ENCODE measurements around the gene MAPK9. TPM values are rescaled to one million over a fixed set of nuclear protein-coding genes. Genes with fewer than 3 reads are reported as not detected.

Gene MAPK9
- total RNA-seq, 1 donor from 2014 or later = 47.4 TPM

DNA sequence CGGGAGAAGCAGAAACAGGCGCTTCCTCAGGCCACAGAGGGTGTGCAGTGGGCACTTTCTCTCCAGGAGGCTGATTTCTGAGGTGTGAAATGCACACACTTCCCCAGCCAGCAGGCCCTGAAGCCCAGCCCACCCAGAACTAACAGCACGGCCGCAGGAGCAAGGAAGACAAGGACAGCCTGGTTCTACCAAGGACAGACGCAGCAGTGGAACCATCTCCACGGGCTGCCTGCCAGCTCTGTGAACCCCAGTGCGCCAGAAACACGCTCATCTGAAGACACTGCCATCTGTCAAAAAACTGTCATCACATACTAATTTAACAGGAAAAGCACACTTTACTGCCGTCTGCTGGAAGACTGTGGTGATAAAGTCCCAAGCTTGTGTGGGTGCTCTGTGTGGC lies 40.7 kb downstream of the MAPK9 start:
- Mint-ChIP-seq H3K4me3 (ENCODE audit: unreplicated experiment) (no peak overlapping the region), H3K9me3 (ENCODE audit: unreplicated experiment) (peaks cover 26% of the 10 kb centered on the region), H3K27me3 (ENCODE audit: unreplicated experiment) (peaks cover 5% of the 10 kb centered on the region), H3K27ac (ENCODE audit: unreplicated experiment) (no peak overlapping the region), H3K4me1 (ENCODE audit: low read depth, unreplicated experiment) (no peaks in the 10 kb centered on the region), H3K36me3 (ENCODE audit: unreplicated experiment) (peaks cover 73% of the 10 kb centered on the region)
- DNase-seq = no peak
- TF ChIP-seq, protein P1, sequence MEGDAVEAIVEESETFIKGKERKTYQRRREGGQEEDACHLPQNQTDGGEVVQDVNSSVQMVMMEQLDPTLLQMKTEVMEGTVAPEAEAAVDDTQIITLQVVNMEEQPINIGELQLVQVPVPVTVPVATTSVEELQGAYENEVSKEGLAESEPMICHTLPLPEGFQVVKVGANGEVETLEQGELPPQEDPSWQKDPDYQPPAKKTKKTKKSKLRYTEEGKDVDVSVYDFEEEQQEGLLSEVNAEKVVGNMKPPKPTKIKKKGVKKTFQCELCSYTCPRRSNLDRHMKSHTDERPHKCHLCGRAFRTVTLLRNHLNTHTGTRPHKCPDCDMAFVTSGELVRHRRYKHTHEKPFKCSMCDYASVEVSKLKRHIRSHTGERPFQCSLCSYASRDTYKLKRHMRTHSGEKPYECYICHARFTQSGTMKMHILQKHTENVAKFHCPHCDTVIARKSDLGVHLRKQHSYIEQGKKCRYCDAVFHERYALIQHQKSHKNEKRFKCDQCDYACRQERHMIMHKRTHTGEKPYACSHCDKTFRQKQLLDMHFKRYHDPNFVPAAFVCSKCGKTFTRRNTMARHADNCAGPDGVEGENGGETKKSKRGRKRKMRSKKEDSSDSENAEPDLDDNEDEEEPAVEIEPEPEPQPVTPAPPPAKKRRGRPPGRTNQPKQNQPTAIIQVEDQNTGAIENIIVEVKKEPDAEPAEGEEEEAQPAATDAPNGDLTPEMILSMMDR (IDR thresholded peaks at IDR 0.05; ENCODE audit: partially characterized antibody, unreplicated experiment) = no peak

DNA sequence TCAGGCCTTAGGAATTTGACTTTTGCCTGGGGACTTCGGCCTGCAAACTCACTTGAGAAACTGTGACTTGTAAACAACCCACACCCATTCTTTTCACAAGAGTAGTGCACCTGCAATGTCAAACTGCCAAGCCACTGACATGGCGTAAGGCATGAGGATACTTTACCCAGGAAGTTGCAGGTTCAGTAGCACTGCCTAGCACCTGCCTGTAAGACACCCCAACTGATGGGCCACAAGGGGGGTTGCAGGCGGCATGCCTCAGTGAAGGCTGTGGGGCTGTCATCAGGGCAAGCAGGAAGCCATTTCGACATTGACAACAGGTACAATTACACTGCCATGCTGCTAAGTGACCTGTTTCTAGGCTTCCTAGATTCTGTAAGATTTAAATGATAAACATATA lies 41.6 kb downstream of the MAPK9 start:
- H3K27ac Mint-ChIP-seq (ENCODE audit: unreplicated experiment) = no peak overlapping the region
- no peaks in the 10 kb centered on the region for H3K4me1 Mint-ChIP-seq (ENCODE audit: low read depth, unreplicated experiment)
- peaks cover 22% of the 10 kb centered on the region for H3K9me3 Mint-ChIP-seq (ENCODE audit: unreplicated experiment)
- H3K27me3 Mint-ChIP-seq (ENCODE audit: unreplicated experiment) = peaks cover 5% of the 10 kb centered on the region
- DNase-seq = no peak
- TF ChIP-seq, protein P1 (IDR thresholded peaks at IDR 0.05; ENCODE audit: partially characterized antibody, unreplicated experiment) = no peak
- peaks cover 68% of the 10 kb centered on the region for H3K36me3 Mint-ChIP-seq (ENCODE audit: unreplicated experiment)
- peak overlapping the region; percentile 6 for H3K4me3 Mint-ChIP-seq (ENCODE audit: unreplicated experiment)

DNA sequence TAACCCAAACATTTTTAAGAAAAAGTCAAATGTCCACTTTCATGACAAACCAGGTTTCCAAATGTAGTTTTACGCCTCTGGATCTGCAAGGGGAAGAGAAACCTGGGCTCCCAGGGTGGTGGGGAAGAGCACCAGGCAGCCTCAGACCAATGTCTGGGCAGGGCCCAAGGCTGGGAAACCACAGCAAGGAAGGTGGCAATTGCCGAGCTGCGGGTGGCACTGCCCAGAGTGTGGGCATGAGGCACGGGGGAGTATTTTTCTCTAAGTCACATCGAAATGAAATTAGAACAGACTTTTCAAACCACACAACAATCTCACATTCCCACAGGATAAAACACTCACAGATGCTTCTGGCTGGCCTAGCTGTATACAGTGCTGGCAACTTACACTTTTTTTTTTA lies 50.3 kb downstream of the MAPK9 start:
- DNase-seq = no peak
- Mint-ChIP-seq H3K4me1 (ENCODE audit: low read depth, unreplicated experiment) (peaks cover 3% of the 10 kb centered on the region), H3K36me3 (ENCODE audit: unreplicated experiment) (peaks cover 9% of the 10 kb centered on the region), H3K27ac (ENCODE audit: unreplicated experiment) (no peak overlapping the region), H3K4me3 (ENCODE audit: unreplicated experiment) (no peak overlapping the region), H3K9me3 (ENCODE audit: unreplicated experiment) (no peaks in the 10 kb centered on the region), H3K27me3 (ENCODE audit: unreplicated experiment) (peaks cover 3% of the 10 kb centered on the region)
- TF ChIP-seq, protein P1 (IDR thresholded peaks at IDR 0.05; ENCODE audit: partially characterized antibody, unreplicated experiment) = no peak

DNA sequence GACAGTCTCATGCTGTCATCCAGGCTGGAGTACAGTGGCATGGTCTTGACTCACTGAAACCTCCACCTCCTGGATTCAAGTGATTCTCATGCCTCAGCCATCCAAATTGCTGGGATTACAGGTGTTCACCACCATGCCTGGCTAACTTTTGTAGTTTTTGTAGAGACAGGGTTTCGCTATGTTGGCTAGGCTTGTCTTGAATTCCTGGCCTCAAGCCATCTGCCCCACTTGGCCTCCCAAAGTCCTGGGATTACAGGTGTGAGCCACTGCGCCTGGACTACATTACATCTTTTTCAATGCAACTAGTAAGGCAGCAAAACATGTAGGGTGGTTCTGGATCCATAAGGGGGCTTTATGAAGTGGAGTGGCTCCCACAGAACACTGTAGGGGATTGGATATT lies 53.3 kb downstream of the MAPK9 start:
- Mint-ChIP-seq H3K27ac (ENCODE audit: unreplicated experiment) (no peak overlapping the region), H3K9me3 (ENCODE audit: unreplicated experiment) (peaks cover 1% of the 10 kb centered on the region), H3K36me3 (ENCODE audit: unreplicated experiment) (peaks cover 5% of the 10 kb centered on the region), H3K4me3 (ENCODE audit: unreplicated experiment) (no peak overlapping the region), H3K4me1 (ENCODE audit: low read depth, unreplicated experiment) (no peaks in the 10 kb centered on the region), H3K27me3 (ENCODE audit: unreplicated experiment) (no peaks in the 10 kb centered on the region)
- no peak for DNase-seq
- TF ChIP-seq, protein P1 (IDR thresholded peaks at IDR 0.05; ENCODE audit: partially characterized antibody, unreplicated experiment) = no peak

DNA sequence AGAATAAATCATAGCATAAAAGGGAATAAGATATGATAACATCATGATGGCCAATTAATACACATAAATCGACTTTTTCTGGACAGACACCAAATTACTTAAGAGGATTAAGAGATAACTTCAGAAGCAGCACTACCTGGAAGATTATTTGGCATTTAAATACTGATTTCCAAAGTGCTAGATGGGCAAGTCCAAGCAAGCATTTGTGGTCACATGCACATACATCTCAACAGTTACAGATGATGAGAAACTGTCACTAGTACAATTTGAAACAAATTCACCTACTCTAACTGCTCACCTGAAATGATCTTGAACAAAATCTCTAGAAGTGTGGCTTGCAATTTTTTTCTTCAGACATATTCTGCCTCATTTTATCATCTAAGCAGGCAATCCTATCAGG lies 56.0 kb downstream of the MAPK9 start:
- no peak overlapping the region for H3K27ac Mint-ChIP-seq (ENCODE audit: unreplicated experiment)
- no peaks in the 10 kb centered on the region for H3K27me3 Mint-ChIP-seq (ENCODE audit: unreplicated experiment)
- no peak overlapping the region for H3K4me3 Mint-ChIP-seq (ENCODE audit: unreplicated experiment)
- TF ChIP-seq, protein P1 (IDR thresholded peaks at IDR 0.05; ENCODE audit: partially characterized antibody, unreplicated experiment) = no peak
- DNase-seq = no peak
- H3K4me1 Mint-ChIP-seq (ENCODE audit: low read depth, unreplicated experiment) = no peaks in the 10 kb centered on the region
- peaks cover 2% of the 10 kb centered on the region for H3K36me3 Mint-ChIP-seq (ENCODE audit: unreplicated experiment)
- peaks cover 1% of the 10 kb centered on the region for H3K9me3 Mint-ChIP-seq (ENCODE audit: unreplicated experiment)
